CD4-positive, alpha-beta T cell treated with Interleukin-15 for 1 hour (primary cell): ENCODE measurements around the gene SLC19A1.
"Not testable (repeated sequence)": the region's sequence is repeated elsewhere in the genome, so short reads cannot be mapped to it uniquely, and the experiment has no call there.

Experiments used
- DNase-seq: peaks from one replicate; pipeline ENCODE4 v3.0.0-alpha.2; 2020

SLC19A1 gene

GRCh38 chr21:45503226-45503625 lies 39.0 kb downstream of the SLC19A1 start:
- not testable (repeated sequence) for DNase-seq

- DNase-seq: peak; percentile 10
These were observed 39.6 kb downstream of the SLC19A1 start for GRCh38 chr21:45502600-45502999.

- DNase-seq: peak; percentile 13
These were observed 40.3 kb downstream of the SLC19A1 start for GRCh38 chr21:45502006-45502345.

GRCh38 chr21:45501081-45502005 lies 40.9 kb downstream of the SLC19A1 start:
- peak; percentile 10 for DNase-seq

- DNase-seq: peak; percentile 9
These were observed 42.2 kb downstream of the SLC19A1 start for GRCh38 chr21:45499970-45500577.

- peak; percentile 11 for DNase-seq
These were observed 43.0 kb downstream of the SLC19A1 start for GRCh38 chr21:45499201-45499750.

- peak; percentile 13 for DNase-seq
These were observed 43.6 kb downstream of the SLC19A1 start for GRCh38 chr21:45498646-45499000.

- peak; percentile 16 for DNase-seq
These were observed 44.2 kb downstream of the SLC19A1 start for GRCh38 chr21:45497846-45498645.

- peak; percentile 9 for DNase-seq
These were observed 45.0 kb downstream of the SLC19A1 start for GRCh38 chr21:45496968-45497845.

- no peak for DNase-seq
These were observed 45.9 kb downstream of the SLC19A1 start for GRCh38 chr21:45496151-45496967.

GRCh38 chr21:45494851-45495680 lies 47.2 kb downstream of the SLC19A1 start:
- no peak for DNase-seq

GRCh38 chr21:45494135-45494850 lies 47.9 kb downstream of the SLC19A1 start:
- no peak for DNase-seq

- DNase-seq: no peak
These were observed 48.7 kb downstream of the SLC19A1 start for GRCh38 chr21:45493401-45494001.

GRCh38 chr21:45492765-45493164 lies 49.5 kb downstream of the SLC19A1 start:
- no peak for DNase-seq

- no peak for DNase-seq
These were observed 50.6 kb downstream of the SLC19A1 start for GRCh38 chr21:45491623-45492022.

GRCh38 chr21:45491056-45491455 lies 51.2 kb downstream of the SLC19A1 start:
- no peak for DNase-seq

GRCh38 chr21:45490049-45490731 lies 52.0 kb downstream of the SLC19A1 start:
- no peak for DNase-seq

GRCh38 chr21:45489722-45489982 lies 52.6 kb downstream of the SLC19A1 start:
- DNase-seq: no peak
